Thyroid gland (tissue), 4 donors: ENCODE data around the gene CCDC71L. TPM values are rescaled to one million over a fixed set of nuclear protein-coding genes. Genes with fewer than 3 reads are reported as not detected.

ENCODE experiments used
- DNase-seq, 2 donors: peaks; one replicate each; pipeline ENCODE4 v3.0.0-alpha.2; 2019
- H3K27ac ChIP-seq, 3 donors: fragments of 200-600 bp; sonication (generic); 1 replicate in 2 of 3; 2 replicates in 1 of 3; pipeline ENCODE4 v1.5.1; 2016 to 2019; ENCODE audit warnings: mild to moderate bottlenecking in 1 of 3, moderate library complexity in 1 of 3
- H3K27me3 ChIP-seq: fragments of 200-600 bp; sonication (generic); one replicate; pipeline ENCODE4 v1.5.1; 2019
- H3K36me3 ChIP-seq, 2 donors: fragments of 200-600 bp; sonication (generic); one replicate each; pipeline ENCODE4 v1.5.1; 2016 to 2019
- H3K4me1 ChIP-seq, 2 donors: fragments of 200-600 bp; sonication (generic); one replicate each; pipeline ENCODE4 v1.5.1; 2017 to 2019
- H3K4me3 ChIP-seq, 3 donors: fragments of 200-600 bp; sonication (generic); replicated peaks in 1 of 3; 1 replicate in 2 of 3; 2 replicates in 1 of 3; pipeline ENCODE4 v1.5.1; 2016; ENCODE audit warnings: mild to moderate bottlenecking in 1 of 3
- H3K9me3 ChIP-seq: fragments of 200-600 bp; sonication (generic); one replicate; pipeline ENCODE4 v1.5.1; 2017
- CTCF ChIP-seq, 6 experiments: fragments of 200-600 bp in 3 of 6; fragments of 450-650 bp in 3 of 6; sonication (generic) in 3 of 6; IDR thresholded peaks; one replicate each; pipeline ENCODE4 v1.5.1; 2016 to 2019; ENCODE audit warnings: antibody characterized with exemption in 6 of 6, mild to moderate bottlenecking in 2 of 6, inconsistent platforms in 1 of 6, moderate library complexity in 1 of 6
- POLR2A ChIP-seq, 2 donors: fragments of 450-650 bp; IDR thresholded peaks; one replicate each; pipeline ENCODE4 v1.6.1; 2017; ENCODE audit warnings: antibody characterized with exemption in 2 of 2, mild to moderate bottlenecking in 2 of 2, moderate library complexity in 1 of 2
- WGBS, 2 donors: methylation state at CpG; one replicate each; pipeline ENCODE4 v1.1.5; 2017; 5-methylcytosine and 5-hydroxymethylcytosine counted together
- intact Hi-C: fragments of 100-400 bp; cut with DNase I; formaldehyde crosslinking; loops from one replicate; pipeline ENCODE4 v1.15.1; 2023
- total RNA-seq, 4 donors: library from RNA; depleted of rRNA; stranded (reverse); fragments of >200 nt; gene quantifications; one replicate each; pipeline ENCODE4 v1.2.3, GENCODE V29; 2016

CCDC71L gene
- total RNA-seq, 4 donors from 2014 or later, result 19.9 to 33.5 (median 27.2) TPM

GRCh38 chr7:106659963-106660861, 746 bp downstream of the CCDC71L start:
- 9% methylated on average over 38 of the region's 101 CpGs; no CpG with 5 or more reads in 1 of the 2 donors for WGBS, 2 donors
- DNase-seq, result peak; percentile 71 to 73
- Histone ChIP-seq H3K27ac (peak overlapping the region; percentile 96 to 99 (median 97)), H3K4me3 (peak overlapping the region; percentile 61 to 91 (median 65)), H3K36me3 (no peaks in the 10 kb centered on the region), H3K27me3 (no peaks in the 10 kb centered on the region), H3K4me1 (peaks cover 21 to 26% of the 10 kb centered on the region in 2 donors), H3K9me3 (no peaks in the 10 kb centered on the region)
- intact Hi-C loops, result loop anchor here (10.0 kb wide), 1 partner anchor 65 kb away; no protein-coding TSS in a partner anchor
- peak; percentile 47 to 79 (median 57) for TF ChIP-seq CTCF (IDR thresholded peaks at IDR 0.05)
- TF ChIP-seq POLR2A (IDR thresholded peaks at IDR 0.05), result peak in 1 of 2 donors; percentile 52

- WGBS, 2 donors, result 20% methylated on average over 11 to 12 of the region's 12 CpGs
Observed at GRCh38 chr7:106659166-106659962, 1.6 kb downstream of the CCDC71L start.

GRCh38 chr7:106658316-106659165, 2.4 kb downstream of the CCDC71L start:
- H3K4me3 ChIP-seq, result peak overlapping the region in 2 of 3 donors; percentile 61 to 91
- 94% methylated on average over 6 of the region's 6 CpGs for WGBS, 2 donors
- DNase-seq, result no peak
- peak overlapping the region in 2 of 3 donors; percentile 97 to 99 for H3K27ac ChIP-seq
- no peaks in the 10 kb centered on the region for H3K36me3 ChIP-seq
- TF ChIP-seq POLR2A (IDR thresholded peaks at IDR 0.05) (no peak), CTCF (IDR thresholded peaks at IDR 0.05) (no peak)
- no peaks in the 10 kb centered on the region for H3K9me3 ChIP-seq
- peaks cover 21 to 26% of the 10 kb centered on the region in 2 donors for H3K4me1 ChIP-seq
- no peaks in the 10 kb centered on the region for H3K27me3 ChIP-seq
- intact Hi-C loops, result no loop called here

More at GRCh38 chr7:106659166-106659962, 1.6 kb downstream of the CCDC71L start:
- Histone ChIP-seq H3K27ac (peak overlapping the region; percentile 96 to 99 (median 97)), H3K36me3 (no peaks in the 10 kb centered on the region), H3K9me3 (no peaks in the 10 kb centered on the region), H3K4me3 (peak overlapping the region; percentile 61 to 91 (median 65)), H3K4me1 (peaks cover 21 to 26% of the 10 kb centered on the region in 2 donors), H3K27me3 (no peaks in the 10 kb centered on the region)
- intact Hi-C loops, result no loop called here
- no peak for DNase-seq
- TF ChIP-seq POLR2A (IDR thresholded peaks at IDR 0.05), result no peak
- no peak for TF ChIP-seq CTCF (IDR thresholded peaks at IDR 0.05)

GRCh38 chr7:106657085-106657991, 3.6 kb downstream of the CCDC71L start:
- intact Hi-C loops, result no loop called here
- Histone ChIP-seq H3K4me1 (peaks cover 21 to 26% of the 10 kb centered on the region in 2 donors), H3K27ac (no peak overlapping the region), H3K4me3 (no peak overlapping the region), H3K9me3 (no peaks in the 10 kb centered on the region), H3K36me3 (no peaks in the 10 kb centered on the region), H3K27me3 (no peaks in the 10 kb centered on the region)
- TF ChIP-seq CTCF (IDR thresholded peaks at IDR 0.05) (no peak), POLR2A (IDR thresholded peaks at IDR 0.05) (no peak)
- 54% methylated on average over 5 of the region's 5 CpGs for WGBS, 2 donors
- DNase-seq, result no peak
